Subcutaneous abdominal adipose tissue (tissue), 5 donors: ENCODE data around the gene RGS16.

Experiments used
- H3K27ac ChIP-seq: one replicate; pipeline ENCODE4 v1.7.0; 2013; ENCODE audit warnings: low read depth, mild to moderate bottlenecking, inconsistent platforms, low read length, moderate library complexity
- H3K27me3 ChIP-seq, 5 donors: one replicate each; pipeline ENCODE4 v1.7.0; 2013; ENCODE audit warnings: low read length in 5 of 5, inconsistent platforms in 1 of 5; ENCODE audit not compliant: control insufficient read depth in 5 of 5, insufficient read depth in 4 of 5
- H3K36me3 ChIP-seq, 5 donors: one replicate each; pipeline ENCODE4 v1.7.0; 2013; ENCODE audit warnings: low read length in 5 of 5; ENCODE audit not compliant: control insufficient read depth in 5 of 5, insufficient read depth in 5 of 5
- H3K4me1 ChIP-seq, 5 donors: one replicate each; pipeline ENCODE4 v1.7.0; 2013; ENCODE audit warnings: low read length in 5 of 5, mild to moderate bottlenecking in 3 of 5, moderate library complexity in 1 of 5; ENCODE audit not compliant: control insufficient read depth in 5 of 5, insufficient read depth in 5 of 5
- H3K4me3 ChIP-seq, 5 donors: one replicate each; pipeline ENCODE4 v1.7.0; 2013; ENCODE audit warnings: low read length in 5 of 5, low read depth in 1 of 5
- H3K9ac ChIP-seq, 5 donors: one replicate each; pipeline ENCODE4 v1.7.0; 2013; ENCODE audit warnings: low read length in 5 of 5, mild to moderate bottlenecking in 4 of 5, moderate library complexity in 3 of 5
- H3K9me3 ChIP-seq, 5 donors: one replicate each; pipeline ENCODE4 v1.7.0; 2013; ENCODE audit warnings: low read length in 5 of 5; ENCODE audit not compliant: control insufficient read depth in 5 of 5
- donor health status: healthy.
- donor health status: healthy.
- donor health status: healthy.
- donor health status: healthy.
- donor health status: healthy.

Gene RGS16

GRCh38 chr1:182630586-182630985 is 26.4 kb upstream of the RGS16 start:
- Histone ChIP-seq H3K9me3 (no peaks in the 10 kb centered on the region), H3K27me3 (peaks cover 0 to 7% (median 6%) of the 10 kb centered on the region in 5 donors), H3K27ac (no peak overlapping the region), H3K4me3 (no peak overlapping the region), H3K4me1 (peaks cover 0 to 18% (median 0%) of the 10 kb centered on the region in 5 donors), H3K9ac (no peak overlapping the region), H3K36me3 (no peaks in the 10 kb centered on the region)

- Histone ChIP-seq H3K27me3 (peaks cover 0 to 7% (median 3%) of the 10 kb centered on the region in 5 donors), H3K4me3 (no peak overlapping the region), H3K36me3 (no peaks in the 10 kb centered on the region), H3K9me3 (no peaks in the 10 kb centered on the region), H3K27ac (no peak overlapping the region), H3K9ac (no peak overlapping the region), H3K4me1 (peaks cover 0 to 23% (median 0%) of the 10 kb centered on the region in 5 donors)
These were observed 25.4 kb upstream of the RGS16 start for GRCh38 chr1:182629499-182630096.

GRCh38 chr1:182629080-182629479 is 24.9 kb upstream of the RGS16 start:
- peaks cover 0 to 7% (median 3%) of the 10 kb centered on the region in 5 donors for H3K27me3 ChIP-seq
- no peaks in the 10 kb centered on the region for H3K36me3 ChIP-seq
- no peak overlapping the region for H3K27ac ChIP-seq
- peaks cover 0 to 27% (median 0%) of the 10 kb centered on the region in 5 donors for H3K4me1 ChIP-seq
- H3K4me3 ChIP-seq = no peak overlapping the region
- H3K9me3 ChIP-seq = no peaks in the 10 kb centered on the region
- H3K9ac ChIP-seq = no peak overlapping the region

GRCh38 chr1:182628657-182629056 is 24.5 kb upstream of the RGS16 start:
- H3K27ac ChIP-seq = no peak overlapping the region
- peaks cover 0 to 7% (median 3%) of the 10 kb centered on the region in 5 donors for H3K27me3 ChIP-seq
- H3K9ac ChIP-seq = no peak overlapping the region
- peaks cover 0 to 28% (median under 1%) of the 10 kb centered on the region in 5 donors for H3K4me1 ChIP-seq
- H3K4me3 ChIP-seq = no peak overlapping the region
- no peaks in the 10 kb centered on the region for H3K9me3 ChIP-seq
- no peaks in the 10 kb centered on the region for H3K36me3 ChIP-seq

- Histone ChIP-seq H3K27me3 (peaks cover 0 to 7% (median 3%) of the 10 kb centered on the region in 5 donors), H3K27ac (no peak overlapping the region), H3K9ac (no peak overlapping the region), H3K4me3 (no peak overlapping the region), H3K4me1 (peaks cover 5 to 38% (median 9%) of the 10 kb centered on the region in 5 donors), H3K36me3 (no peaks in the 10 kb centered on the region), H3K9me3 (no peaks in the 10 kb centered on the region)
These were observed 23.4 kb upstream of the RGS16 start for GRCh38 chr1:182627622-182628021.

- H3K9me3 ChIP-seq = no peaks in the 10 kb centered on the region
- H3K4me3 ChIP-seq = no peak overlapping the region
- H3K36me3 ChIP-seq = no peaks in the 10 kb centered on the region
- peaks cover 5 to 38% (median 9%) of the 10 kb centered on the region in 5 donors for H3K4me1 ChIP-seq
- H3K27me3 ChIP-seq = peaks cover 0 to 9% (median 4%) of the 10 kb centered on the region in 5 donors
- no peak overlapping the region for H3K27ac ChIP-seq
- H3K9ac ChIP-seq = no peak overlapping the region
These were observed 22.3 kb upstream of the RGS16 start for GRCh38 chr1:182626527-182626926.

GRCh38 chr1:182625719-182626504 is 21.7 kb upstream of the RGS16 start:
- Histone ChIP-seq H3K9ac (no peak overlapping the region), H3K27me3 (peaks cover 0 to 7% (median 1%) of the 10 kb centered on the region in 5 donors)

GRCh38 chr1:182625024-182625423 is 20.8 kb upstream of the RGS16 start:
- Histone ChIP-seq H3K27ac (no peak overlapping the region), H3K27me3 (peaks cover 0 to 4% (median 0%) of the 10 kb centered on the region in 5 donors), H3K9ac (no peak overlapping the region), H3K4me3 (no peak overlapping the region), H3K36me3 (no peaks in the 10 kb centered on the region), H3K9me3 (peaks cover 0 to 5% (median 0%) of the 10 kb centered on the region in 5 donors), H3K4me1 (peaks cover 5 to 34% (median 9%) of the 10 kb centered on the region in 5 donors)

More at GRCh38 chr1:182625719-182626504, 21.7 kb upstream of the RGS16 start:
- Histone ChIP-seq H3K36me3 (no peaks in the 10 kb centered on the region), H3K9me3 (peaks cover 0 to 4% (median 0%) of the 10 kb centered on the region in 5 donors), H3K4me1 (peaks cover 5 to 37% (median 9%) of the 10 kb centered on the region in 5 donors), H3K27ac (no peak overlapping the region), H3K4me3 (no peak overlapping the region)

GRCh38 chr1:182624577-182624976 is 20.4 kb upstream of the RGS16 start:
- Histone ChIP-seq H3K27ac (no peak overlapping the region), H3K9ac (no peak overlapping the region), H3K27me3 (peaks cover 0 to 4% (median 0%) of the 10 kb centered on the region in 5 donors), H3K9me3 (peaks cover 0 to 5% (median 0%) of the 10 kb centered on the region in 5 donors), H3K4me3 (no peak overlapping the region), H3K4me1 (peaks cover 5 to 30% (median 9%) of the 10 kb centered on the region in 5 donors), H3K36me3 (no peaks in the 10 kb centered on the region)
